ENCODE results near the gene PRR22.
"Not testable (repeated sequence)": the region's sequence is repeated elsewhere in the genome, so short reads cannot be mapped to it uniquely, and the experiment has no call there.

Gene PRR22

DNA sequence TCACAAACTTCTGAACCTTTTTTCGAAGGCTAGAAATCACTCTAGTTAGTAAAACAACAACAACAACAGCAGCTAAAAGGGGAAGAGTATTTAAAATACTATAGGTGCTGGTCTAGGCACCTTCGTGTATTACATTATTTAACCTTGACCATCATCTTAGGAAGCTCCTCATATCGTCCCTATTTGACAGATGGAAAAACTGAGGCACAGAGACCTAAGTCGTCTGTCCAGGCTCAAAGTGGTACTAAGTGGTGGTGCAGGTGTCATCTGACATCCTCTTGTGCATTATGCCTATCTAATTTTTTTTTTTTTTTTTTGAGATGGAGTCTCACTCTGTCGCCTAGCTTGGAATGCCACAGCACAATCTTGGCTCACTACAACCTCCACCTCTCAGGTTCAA lies 35.0 kb downstream of the PRR22 start:
- no peak for DNase-seq

DNA sequence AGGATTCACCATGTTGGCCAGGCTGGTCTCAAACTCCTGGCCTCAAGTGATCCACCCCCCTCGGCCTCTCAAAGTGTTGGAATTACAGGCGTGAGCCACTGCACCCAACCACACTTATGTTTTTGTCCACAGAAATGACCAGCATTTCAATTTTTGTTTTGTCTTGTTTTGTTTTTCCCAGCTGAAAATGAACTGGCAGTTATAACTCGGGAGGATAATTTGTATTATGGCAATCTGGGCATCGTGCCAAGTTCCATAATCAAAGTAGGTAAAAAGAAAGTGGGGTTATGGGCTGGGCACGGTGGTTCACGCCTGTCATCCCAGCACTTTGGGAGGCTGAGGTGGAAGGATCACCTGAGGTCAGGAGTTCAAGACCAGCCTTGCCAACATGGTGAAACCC lies 35.6 kb downstream of the PRR22 start:
- DNase-seq: not testable (repeated sequence)

DNA sequence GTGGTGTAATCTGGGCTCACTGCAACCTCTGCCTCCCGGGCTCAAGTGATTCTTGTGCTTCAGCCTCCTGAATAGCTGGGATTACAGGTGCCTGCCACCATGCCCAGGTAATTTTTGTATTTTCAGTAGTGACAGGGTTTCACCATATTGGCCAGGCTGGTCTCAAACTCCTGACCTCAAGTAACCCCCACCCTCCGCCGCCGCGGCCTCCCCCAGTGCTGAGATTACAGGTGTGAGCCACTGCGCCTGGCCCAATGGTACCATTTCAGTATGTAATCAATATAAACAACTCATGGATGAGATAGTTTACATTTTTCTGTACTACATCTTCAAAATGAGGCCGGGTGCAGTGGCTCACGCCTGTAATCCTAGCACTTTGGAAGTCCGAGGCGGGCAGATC lies 39.5 kb downstream of the PRR22 start:
- not testable (repeated sequence) for DNase-seq

DNA sequence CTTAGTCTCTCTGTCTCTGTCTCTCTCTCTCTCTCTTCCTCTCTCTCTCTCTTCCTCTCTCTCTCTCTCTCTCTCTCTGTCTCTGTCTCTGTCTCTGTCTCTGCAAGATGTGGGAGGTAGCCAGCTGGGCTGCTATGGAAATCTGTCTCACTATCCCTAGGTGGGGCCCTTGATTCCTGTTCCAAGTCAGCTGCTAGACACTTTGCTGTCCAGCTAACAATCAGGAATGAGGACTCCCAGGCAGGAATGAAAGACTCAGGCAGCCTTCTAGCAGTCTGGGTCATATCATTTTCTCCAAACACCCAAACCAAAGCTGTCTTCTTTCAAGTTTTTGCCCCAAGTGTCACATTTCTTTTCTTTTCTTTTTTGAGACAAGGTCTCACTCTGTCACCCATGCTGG lies 40.9 kb downstream of the PRR22 start:
- DNase-seq: no peak

DNA sequence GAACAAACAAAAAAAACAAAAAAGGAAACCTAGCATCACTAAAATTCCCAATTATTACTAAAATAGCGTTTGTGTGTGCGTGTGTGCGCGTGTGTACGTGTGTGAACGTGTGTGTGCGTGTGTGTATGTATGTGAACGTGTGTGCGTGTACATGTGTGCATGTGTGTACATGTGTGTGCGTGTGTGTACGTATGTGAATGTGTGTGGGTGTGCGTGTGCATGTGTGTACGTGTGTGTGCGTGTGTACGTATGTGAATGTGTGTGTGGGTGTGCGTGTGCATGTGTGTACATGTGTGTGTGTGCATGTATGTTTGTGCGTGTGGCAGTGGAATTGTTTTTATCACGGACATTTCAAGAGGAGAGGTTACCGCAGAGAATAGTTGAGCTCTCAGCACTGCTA lies 42.5 kb downstream of the PRR22 start:
- no peak for DNase-seq

DNA sequence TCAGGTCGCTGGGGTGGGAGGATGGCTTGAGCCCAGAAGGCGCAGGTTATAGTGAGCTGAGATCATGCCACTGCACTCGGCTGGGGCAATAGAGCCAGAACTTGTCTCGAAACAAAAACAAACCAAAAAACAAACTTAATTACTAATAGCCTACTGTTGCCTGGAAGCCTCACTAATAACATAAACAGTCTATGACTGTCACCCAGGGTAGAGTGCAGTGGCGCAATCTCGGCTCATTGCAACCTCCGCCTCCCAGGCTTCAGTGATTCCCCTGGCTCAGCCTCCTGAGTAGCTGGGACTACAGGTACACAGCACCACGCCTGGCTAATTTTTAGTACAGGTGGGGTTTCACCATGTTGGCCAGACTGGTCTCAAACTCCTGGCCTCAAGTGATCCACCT lies 46.1 kb downstream of the PRR22 start:
- DNase-seq: no peak

DNA sequence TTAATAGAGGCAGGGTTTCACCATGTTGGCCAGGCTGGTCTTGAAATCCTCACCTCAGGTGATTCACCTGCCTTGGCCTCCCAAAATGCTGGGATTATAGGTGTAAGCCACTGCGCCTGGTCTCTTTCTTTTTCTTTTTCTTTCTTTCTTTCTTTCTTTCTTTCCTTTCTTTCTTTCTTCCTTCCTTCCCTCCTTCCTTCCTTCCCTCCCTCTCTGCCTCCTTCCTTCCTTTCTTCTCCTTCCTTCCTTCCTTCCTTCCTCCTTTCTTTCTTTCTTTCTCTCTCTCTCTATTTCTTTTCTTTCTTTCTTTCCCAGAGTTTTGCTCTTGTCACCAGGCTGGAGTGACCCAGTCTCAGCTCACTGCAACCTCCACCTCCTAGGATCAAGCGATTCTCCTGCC lies 51.4 kb downstream of the PRR22 start:
- not testable (repeated sequence) for DNase-seq

Data from stimulated activated CD8-positive, alpha-beta memory T cell treated with anti-CD3 and anti-CD28 coated beads, Interleukin-4, amount 100 ng/mL, for 48 hours (primary cell).